H9 (cell line): ENCODE measurements around the gene TMEM54. TPM values are rescaled to one million over a fixed set of nuclear protein-coding genes. Genes with fewer than 3 reads are reported as not detected.

ENCODE experiments used
- DNase-seq: peaks from one replicate; pipeline ENCODE4 v3.0.0-alpha.2; 2017
- H2AFZ ChIP-seq: one replicate; pipeline ENCODE4 v1.6.1; 2013; ENCODE audit warnings: mild to moderate bottlenecking, low read length, control low read depth, moderate library complexity
- H2AK5ac ChIP-seq: 2 replicates; pipeline ENCODE4 v1.6.1; 2013; ENCODE audit warnings: low read length, control low read depth, mixed read lengths; ENCODE audit not compliant: insufficient read length
- H2BK120ac ChIP-seq: one replicate; pipeline ENCODE4 v1.6.1; 2013; ENCODE audit warnings: low read depth, mild to moderate bottlenecking, low read length, control low read depth, inconsistent platforms; ENCODE audit not compliant: poor library complexity, severe bottlenecking
- H2BK12ac ChIP-seq: 2 replicates; pipeline ENCODE4 v1.6.1; 2013; ENCODE audit warnings: low read length, control low read depth, mixed read lengths, low read depth; ENCODE audit not compliant: insufficient read length
- H2BK15ac ChIP-seq: 2 replicates; pipeline ENCODE4 v1.6.1; 2013; ENCODE audit warnings: low read depth, low read length, control low read depth
- H2BK20ac ChIP-seq: one replicate; pipeline ENCODE4 v1.6.1; 2013; ENCODE audit warnings: low read depth, mild to moderate bottlenecking, low read length, control low read depth, inconsistent platforms; ENCODE audit not compliant: poor library complexity, severe bottlenecking
- H2BK5ac ChIP-seq: 2 replicates; pipeline ENCODE4 v1.6.1; 2013; ENCODE audit warnings: low read length, control low read depth, mixed read lengths; ENCODE audit not compliant: insufficient read length
- H3K14ac ChIP-seq: 2 replicates; pipeline ENCODE4 v1.6.1; 2013; ENCODE audit warnings: low read length, control low read depth; ENCODE audit not compliant: insufficient read depth
- H3K18ac ChIP-seq: 2 replicates; pipeline ENCODE4 v1.6.1; 2013; ENCODE audit warnings: low read depth, mild to moderate bottlenecking, mixed read lengths, low read length, control low read depth; ENCODE audit not compliant: insufficient read length
- H3K23ac ChIP-seq: 2 replicates; pipeline ENCODE4 v1.6.1; 2013; ENCODE audit warnings: low read length, control low read depth, mixed read lengths, low read depth; ENCODE audit not compliant: insufficient read length
- H3K23me2 ChIP-seq: 2 replicates; pipeline ENCODE4 v1.6.1; 2013; ENCODE audit warnings: low read depth, mild to moderate bottlenecking, mixed read lengths, low read length, control low read depth; ENCODE audit not compliant: insufficient read length, poor library complexity, severe bottlenecking
- H3K27ac ChIP-seq: 2 replicates; pipeline ENCODE4 v1.5.1; 2013; ENCODE audit warnings: low read length, control low read depth, mixed read lengths, low read depth; ENCODE audit not compliant: insufficient read length
- H3K27me3 ChIP-seq: 2 replicates; pipeline ENCODE4 v1.6.1; 2013; ENCODE audit warnings: low read length, control low read depth, inconsistent platforms; ENCODE audit not compliant: insufficient read depth
- H3K4ac ChIP-seq: 2 replicates; pipeline ENCODE4 v1.6.1; 2013; ENCODE audit warnings: low read depth, mild to moderate bottlenecking, control low read depth, inconsistent platforms, low read length, moderate library complexity
- H3K4me1 ChIP-seq: 2 replicates; pipeline ENCODE4 v1.6.1; 2013; ENCODE audit warnings: low read length, control low read depth, inconsistent platforms; ENCODE audit not compliant: insufficient read depth
- H3K4me2 ChIP-seq: 2 replicates; pipeline ENCODE4 v1.6.1; 2013; ENCODE audit warnings: low read length, control low read depth, mixed read lengths; ENCODE audit not compliant: insufficient read length, insufficient read depth
- H3K56ac ChIP-seq: 2 replicates; pipeline ENCODE4 v1.6.1; 2013; ENCODE audit warnings: low read depth, mild to moderate bottlenecking, mixed read lengths, low read length, control low read depth; ENCODE audit not compliant: insufficient read length
- H3K79me1 ChIP-seq: 2 replicates; pipeline ENCODE4 v1.6.1; 2013; ENCODE audit warnings: low read depth, mild to moderate bottlenecking, moderate library complexity, low read length, control low read depth, inconsistent platforms; ENCODE audit not compliant: insufficient read depth, poor library complexity, severe bottlenecking
- H3K79me2 ChIP-seq: 2 replicates; pipeline ENCODE4 v1.6.1; 2013; ENCODE audit warnings: low read length, control low read depth, inconsistent platforms; ENCODE audit not compliant: insufficient read depth
- H3K9ac ChIP-seq: 2 replicates; pipeline ENCODE4 v1.6.1; 2013; ENCODE audit warnings: low read length, control low read depth, mixed read lengths; ENCODE audit not compliant: insufficient read length; ENCODE audit errors: extremely low read depth
- H3K9me3 ChIP-seq: one replicate; pipeline ENCODE4 v1.6.1; 2013; ENCODE audit warnings: low read depth, low read length, inconsistent platforms; ENCODE audit not compliant: control insufficient read depth
- H3T11ph ChIP-seq: one replicate; pipeline ENCODE4 v1.6.1; 2013; ENCODE audit warnings: mild to moderate bottlenecking, low read length, control low read depth, inconsistent platforms
- H4K20me1 ChIP-seq: one replicate; pipeline ENCODE4 v1.6.1; 2013; ENCODE audit not compliant: control insufficient read depth, insufficient read length, insufficient read depth
- H4K5ac ChIP-seq: 2 replicates; pipeline ENCODE4 v1.6.1; 2013; ENCODE audit warnings: low read depth, mild to moderate bottlenecking, mixed read lengths, low read length, control low read depth; ENCODE audit not compliant: insufficient read length
- H4K8ac ChIP-seq: replicated peaks from 2 replicates; pipeline ENCODE4 v1.6.1; 2013; ENCODE audit warnings: low read length, control low read depth, mixed read lengths, low read depth; ENCODE audit not compliant: insufficient read length
- H4K91ac ChIP-seq: 2 replicates; pipeline ENCODE4 v1.6.1; 2013; ENCODE audit warnings: low read depth, mild to moderate bottlenecking, moderate library complexity, mixed read lengths, low read length, control low read depth; ENCODE audit not compliant: insufficient read length
- H3K27ac Mint-ChIP-seq, 3 experiments: 2 replicates in 2 of 3; 3 replicates in 1 of 3; pipeline ENCODE4 v1.8.0; 2020 to 2021; ENCODE audit warnings: mixed read lengths in 3 of 3, mild to moderate bottlenecking in 1 of 3, moderate library complexity in 1 of 3
- H3K27me3 Mint-ChIP-seq: 2 replicates; pipeline ENCODE4 v1.8.0; 2021; ENCODE audit warnings: low read depth, mild to moderate bottlenecking, moderate library complexity, mixed read lengths
- H3K36me3 Mint-ChIP-seq, 3 experiments: 2 replicates in 2 of 3; 3 replicates in 1 of 3; pipeline ENCODE4 v1.8.0; 2020 to 2021; ENCODE audit warnings: low read depth in 3 of 3, mixed read lengths in 3 of 3; ENCODE audit not compliant: insufficient read depth in 1 of 3
- H3K4me1 Mint-ChIP-seq, 2 experiments: 2 replicates each; pipeline ENCODE4 v1.8.0; 2020; ENCODE audit warnings: mixed read lengths in 2 of 2
- H3K4me3 Mint-ChIP-seq, 2 experiments: 2 replicates in 1 of 2; 3 replicates in 1 of 2; pipeline ENCODE4 v1.8.0; 2020 to 2021; ENCODE audit warnings: mild to moderate bottlenecking in 2 of 2, mixed read lengths in 2 of 2, moderate library complexity in 1 of 2
- H3K9me3 Mint-ChIP-seq, 2 experiments: 2 replicates in 1 of 2; 3 replicates in 1 of 2; pipeline ENCODE4 v1.8.0; 2020; ENCODE audit warnings: mild to moderate bottlenecking in 2 of 2, mixed read lengths in 2 of 2, moderate library complexity in 1 of 2
- whole genome bisulfite sequencing: extraction: QIAGEN DNeasy Blood & Tissue Kit; methylation state at CpG from one replicate; pipeline ENCODE4 v1.1.7; 2013; ENCODE audit warnings: missing lambda C conversion rate, low lambda C conversion rate, mixed read lengths; ENCODE audit not compliant: insufficient read length; ENCODE audit errors: extremely low coverage; 5-methylcytosine and 5-hydroxymethylcytosine counted together
- total RNA-seq: library from RNA; stranded (reverse); gene quantifications from 2 replicates; pipeline ENCODE4 v1.2.1, GENCODE V29; 2021
- TF ChIP-seq, protein P1 (sequence below): fragments of 200-600 bp; sonication (generic); conservative IDR thresholded peaks from 3 replicates; pipeline ENCODE4 v1.8.0; 2021; ENCODE audit warnings: antibody characterized with exemption, mild to moderate bottlenecking

Gene TMEM54
- total RNA-seq, 1 experiment from 2014 or later, result 17.2 TPM

DNA sequence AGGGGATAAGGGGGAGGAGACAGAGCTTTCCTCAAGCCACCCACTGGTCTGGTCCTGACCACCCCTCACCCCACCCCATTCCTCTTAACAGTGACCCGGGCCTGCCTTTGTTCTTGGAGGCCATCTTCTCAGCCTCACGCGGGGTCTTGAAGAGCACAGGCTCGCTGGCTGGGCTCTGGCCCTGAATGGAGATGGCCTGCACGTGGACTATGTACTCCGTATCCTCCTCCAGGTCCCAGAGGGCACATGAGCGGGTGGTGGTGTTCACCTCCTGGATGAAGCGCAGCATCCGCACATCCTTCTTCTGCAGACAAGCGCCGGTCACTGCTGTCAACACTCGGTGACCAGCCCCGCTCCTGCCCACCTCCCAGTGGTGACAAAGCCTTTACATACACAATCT is 33.1 kb downstream of the TMEM54 start:
- peaks cover 27 to 33% of the 10 kb centered on the region in 2 experiments for H3K4me1 Mint-ChIP-seq

More for the DNA sequence above, 33.1 kb downstream of the TMEM54 start:
- Histone ChIP-seq H3K23me2 (peaks cover 4% of the 10 kb centered on the region), H3K79me1 (no peaks in the 10 kb centered on the region), H3K23ac (no peak overlapping the region), H3K14ac (no peak overlapping the region), H3K4me1 (0 out of 2 replicates have a peak, but pooled peaks cover 2% of the 10 kb centered on the region), H3K9me3 (no peaks in the 10 kb centered on the region), H3K9ac (no peak overlapping the region), H3K18ac (no peak overlapping the region), H2BK12ac (no peak overlapping the region), H2BK15ac (no peak overlapping the region), H2BK20ac (no peak overlapping the region), H3K4ac (no peak overlapping the region), H4K8ac (no peak overlapping the region), H4K20me1 (no peaks in the 10 kb centered on the region), H3K27me3 (peaks cover 21% of the 10 kb centered on the region; the same call in 1 of the 2 replicates), H4K91ac (no peak overlapping the region), H2AK5ac (no peak overlapping the region), H2AFZ (no peak overlapping the region), H4K5ac (no peak overlapping the region), H3K4me2 (no peak overlapping the region), H3T11ph (no peak overlapping the region), H2BK5ac (no peak overlapping the region), H3K79me2 (no peaks in the 10 kb centered on the region), H3K56ac (no peak overlapping the region), H3K27ac (no peak overlapping the region), H2BK120ac (no peak overlapping the region)
- peaks cover 37% of the 10 kb centered on the region for H3K27me3 Mint-ChIP-seq
- peaks cover 0 to 16% (median 9%) of the 10 kb centered on the region in 3 experiments for H3K36me3 Mint-ChIP-seq
- no peaks in the 10 kb centered on the region for H3K9me3 Mint-ChIP-seq
- DNase-seq, result no peak
- no peak overlapping the region; a peak in 1 of 5 replicates for H3K4me3 Mint-ChIP-seq
- TF ChIP-seq, protein P1, sequence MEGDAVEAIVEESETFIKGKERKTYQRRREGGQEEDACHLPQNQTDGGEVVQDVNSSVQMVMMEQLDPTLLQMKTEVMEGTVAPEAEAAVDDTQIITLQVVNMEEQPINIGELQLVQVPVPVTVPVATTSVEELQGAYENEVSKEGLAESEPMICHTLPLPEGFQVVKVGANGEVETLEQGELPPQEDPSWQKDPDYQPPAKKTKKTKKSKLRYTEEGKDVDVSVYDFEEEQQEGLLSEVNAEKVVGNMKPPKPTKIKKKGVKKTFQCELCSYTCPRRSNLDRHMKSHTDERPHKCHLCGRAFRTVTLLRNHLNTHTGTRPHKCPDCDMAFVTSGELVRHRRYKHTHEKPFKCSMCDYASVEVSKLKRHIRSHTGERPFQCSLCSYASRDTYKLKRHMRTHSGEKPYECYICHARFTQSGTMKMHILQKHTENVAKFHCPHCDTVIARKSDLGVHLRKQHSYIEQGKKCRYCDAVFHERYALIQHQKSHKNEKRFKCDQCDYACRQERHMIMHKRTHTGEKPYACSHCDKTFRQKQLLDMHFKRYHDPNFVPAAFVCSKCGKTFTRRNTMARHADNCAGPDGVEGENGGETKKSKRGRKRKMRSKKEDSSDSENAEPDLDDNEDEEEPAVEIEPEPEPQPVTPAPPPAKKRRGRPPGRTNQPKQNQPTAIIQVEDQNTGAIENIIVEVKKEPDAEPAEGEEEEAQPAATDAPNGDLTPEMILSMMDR, result no peak
- H3K27ac Mint-ChIP-seq, result no peak overlapping the region
- whole genome bisulfite sequencing, result no CpG with 5 or more reads among the region's 13 CpGs
